Right atrium auricular region (tissue), 2 donors: ENCODE data around the gene ZNF554. TPM values are rescaled to one million over a fixed set of nuclear protein-coding genes. Genes with fewer than 3 reads are reported as not detected.

Experiments used
- DNase-seq: peaks from one replicate; pipeline ENCODE4 v3.0.0-alpha.2; 2019; ENCODE audit warnings: low spot score
- H3K27ac ChIP-seq, 2 donors: fragments of 200-600 bp; sonication (generic); 1 replicate in 1 of 2; 2 replicates in 1 of 2; pipeline ENCODE4 v1.5.1; 2016 to 2019
- H3K27me3 ChIP-seq, 2 donors: fragments of 200-600 bp; sonication (generic); one replicate each; pipeline versions ENCODE4 v1.5.1 to v1.6.0; 2017 to 2019
- H3K36me3 ChIP-seq: fragments of 200-600 bp; sonication (generic); one replicate; pipeline ENCODE4 v1.5.1; 2016
- H3K4me1 ChIP-seq, 2 donors: fragments of 200-600 bp; sonication (generic); one replicate each; pipeline versions ENCODE4 v1.5.1 to v1.6.0; 2017 to 2019
- H3K4me3 ChIP-seq, 2 donors: fragments of 200-600 bp; sonication (generic); 1 replicate in 1 of 2; 2 replicates in 1 of 2; pipeline ENCODE4 v1.5.1; 2017 to 2019; ENCODE audit warnings: mild to moderate bottlenecking in 1 of 2, moderate library complexity in 1 of 2
- H3K9me3 ChIP-seq, 2 donors: fragments of 200-600 bp; sonication (generic); one replicate each; pipeline ENCODE4 v1.5.1; 2019
- CTCF ChIP-seq, 2 donors: fragments of 200-600 bp; sonication (generic); IDR thresholded peaks; one replicate each; pipeline ENCODE4 v1.5.1; 2019; ENCODE audit warnings: antibody characterized with exemption in 2 of 2
- total RNA-seq, 2 donors: library from RNA; depleted of rRNA; stranded (reverse); fragments of >200 nt; gene quantifications; one replicate each; pipeline ENCODE4 v1.1.0, GENCODE V29; 2016

Gene ZNF554
- total RNA-seq, 2 donors from 2014 or later = 3.5 to 6.0 TPM

GRCh38 chr19:2782936-2783780 is 36.5 kb upstream of the ZNF554 start, which contains the start of gene SGTA:
Gene SGTA, minus strand, starts transcription at chr19:2783273. Its CDS starts 14,205 bp downstream, at chr19:2769068.
- H3K4me1 ChIP-seq = peaks cover 0 to 67% of the 10 kb centered on the region in 2 donors
- H3K4me3 ChIP-seq = peak within 1 kb of the TSS; percentile 98 to 100

GRCh38 chr19:2783781-2784145 is 35.9 kb upstream of the ZNF554 start:
- Histone ChIP-seq H3K27me3 (no peaks in the 10 kb centered on the region), H3K4me1 (peaks cover 0 to 61% of the 10 kb centered on the region in 2 donors), H3K9me3 (no peaks in the 10 kb centered on the region), H3K27ac (peak overlapping the region; percentile 92 to 99), H3K4me3 (peak overlapping the region in 1 of 2 donors; percentile 100), H3K36me3 (no peaks in the 10 kb centered on the region)
- TF ChIP-seq CTCF (IDR thresholded peaks at IDR 0.05) = no peak
- no peak for DNase-seq

More at GRCh38 chr19:2782936-2783780, 36.5 kb upstream of the ZNF554 start, which contains the start of gene SGTA:
- peak; percentile 99 for DNase-seq
- H3K9me3 ChIP-seq = no peaks in the 10 kb centered on the region
- H3K27me3 ChIP-seq = no peaks in the 10 kb centered on the region
- TF ChIP-seq CTCF (IDR thresholded peaks at IDR 0.05) = peak in 1 of 2 donors; percentile 57
- no peaks in the 10 kb centered on the region for H3K36me3 ChIP-seq
- H3K27ac ChIP-seq = peak within 1 kb of the TSS; percentile 92 to 99

- H3K4me3 ChIP-seq = peak within 1 kb of the TSS; percentile 83 to 97
- peak in 1 of 2 donors; percentile 21 for TF ChIP-seq CTCF (IDR thresholded peaks at IDR 0.05)
- H3K27me3 ChIP-seq = no peaks in the 10 kb centered on the region
- DNase-seq = peak; percentile 96
- H3K27ac ChIP-seq = peak within 1 kb of the TSS; percentile 78 to 81
- peaks cover 2% of the 10 kb centered on the region for H3K36me3 ChIP-seq
- no peaks in the 10 kb centered on the region for H3K9me3 ChIP-seq
- peaks cover 0 to 46% of the 10 kb centered on the region in 2 donors for H3K4me1 ChIP-seq
These were observed 34.2 kb upstream of the ZNF554 start, which contains the start of gene THOP1 for GRCh38 chr19:2785244-2785997. Gene THOP1, plus strand, starts transcription at chr19:2785503. Its CDS starts 160 bp downstream, at chr19:2785663.

- DNase-seq = no peak
- Histone ChIP-seq H3K4me3 (no peak overlapping the region), H3K9me3 (no peaks in the 10 kb centered on the region), H3K36me3 (peaks cover 10% of the 10 kb centered on the region), H3K4me1 (peaks cover 0 to 29% of the 10 kb centered on the region in 2 donors), H3K27ac (no peak overlapping the region), H3K27me3 (no peaks in the 10 kb centered on the region)
- TF ChIP-seq CTCF (IDR thresholded peaks at IDR 0.05) = no peak
These were observed 32.6 kb upstream of the ZNF554 start for GRCh38 chr19:2787115-2787514.

GRCh38 chr19:2788237-2788636 is 31.4 kb upstream of the ZNF554 start:
- no peak overlapping the region for H3K4me3 ChIP-seq
- no peaks in the 10 kb centered on the region for H3K9me3 ChIP-seq
- no peak overlapping the region for H3K27ac ChIP-seq
- no peaks in the 10 kb centered on the region for H3K27me3 ChIP-seq
- DNase-seq = no peak
- peaks cover 10% of the 10 kb centered on the region for H3K36me3 ChIP-seq
- TF ChIP-seq CTCF (IDR thresholded peaks at IDR 0.05) = no peak
- H3K4me1 ChIP-seq = peaks cover 0 to 24% of the 10 kb centered on the region in 2 donors
